22Rv1 (cell line): ENCODE data around the gene FBXW5.

Experiments used
- ZFX ChIP-seq: fragments of 450-650 bp; IDR thresholded peaks from 2 replicates; pipeline ENCODE4 v1.6.1; 2017; ENCODE audit warnings: antibody characterized with exemption, borderline replicate concordance
- TF ChIP-seq, protein P1 (sequence below): fragments of 450-650 bp; IDR thresholded peaks from 2 replicates; pipeline ENCODE4 v1.5.1; 2017; ENCODE audit warnings: mild to moderate bottlenecking

GRCh38 chr9:136928591-136928990, 15.9 kb downstream of the FBXW5 start:
- TF ChIP-seq, protein P1, sequence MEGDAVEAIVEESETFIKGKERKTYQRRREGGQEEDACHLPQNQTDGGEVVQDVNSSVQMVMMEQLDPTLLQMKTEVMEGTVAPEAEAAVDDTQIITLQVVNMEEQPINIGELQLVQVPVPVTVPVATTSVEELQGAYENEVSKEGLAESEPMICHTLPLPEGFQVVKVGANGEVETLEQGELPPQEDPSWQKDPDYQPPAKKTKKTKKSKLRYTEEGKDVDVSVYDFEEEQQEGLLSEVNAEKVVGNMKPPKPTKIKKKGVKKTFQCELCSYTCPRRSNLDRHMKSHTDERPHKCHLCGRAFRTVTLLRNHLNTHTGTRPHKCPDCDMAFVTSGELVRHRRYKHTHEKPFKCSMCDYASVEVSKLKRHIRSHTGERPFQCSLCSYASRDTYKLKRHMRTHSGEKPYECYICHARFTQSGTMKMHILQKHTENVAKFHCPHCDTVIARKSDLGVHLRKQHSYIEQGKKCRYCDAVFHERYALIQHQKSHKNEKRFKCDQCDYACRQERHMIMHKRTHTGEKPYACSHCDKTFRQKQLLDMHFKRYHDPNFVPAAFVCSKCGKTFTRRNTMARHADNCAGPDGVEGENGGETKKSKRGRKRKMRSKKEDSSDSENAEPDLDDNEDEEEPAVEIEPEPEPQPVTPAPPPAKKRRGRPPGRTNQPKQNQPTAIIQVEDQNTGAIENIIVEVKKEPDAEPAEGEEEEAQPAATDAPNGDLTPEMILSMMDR: no peak
- no peak for TF ChIP-seq ZFX
